A204.1 (cell line): ENCODE data around the gene COX4I1.

Experiments
- FAIRE-seq: peaks from 2 replicates; lab custom pipeline; 2012; peaks lifted over from hg19 to GRCh38; lab: Jason Lieb, UNC

COX4I1 gene

DNA sequence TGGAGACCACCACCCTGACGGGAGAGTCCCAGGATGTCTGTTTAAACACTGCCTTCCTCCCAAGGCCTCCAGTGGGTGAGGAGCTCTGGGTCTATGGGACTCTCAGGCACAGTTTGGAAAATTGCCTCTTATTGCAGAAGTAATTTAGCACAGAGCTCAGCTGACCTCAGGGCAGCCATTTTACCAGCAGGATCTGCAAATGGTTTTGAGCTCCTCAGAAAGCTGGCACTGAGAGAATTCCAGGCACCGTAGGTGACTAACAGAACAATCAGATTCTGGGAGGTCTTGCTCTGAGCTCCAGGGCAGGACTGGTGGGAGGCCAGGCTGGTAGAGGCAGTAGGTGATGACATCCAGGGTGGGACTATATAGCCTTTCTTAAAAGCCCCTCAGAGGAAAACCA lies 31.3 kb upstream of the COX4I1 start:
- no peak for FAIRE-seq

DNA sequence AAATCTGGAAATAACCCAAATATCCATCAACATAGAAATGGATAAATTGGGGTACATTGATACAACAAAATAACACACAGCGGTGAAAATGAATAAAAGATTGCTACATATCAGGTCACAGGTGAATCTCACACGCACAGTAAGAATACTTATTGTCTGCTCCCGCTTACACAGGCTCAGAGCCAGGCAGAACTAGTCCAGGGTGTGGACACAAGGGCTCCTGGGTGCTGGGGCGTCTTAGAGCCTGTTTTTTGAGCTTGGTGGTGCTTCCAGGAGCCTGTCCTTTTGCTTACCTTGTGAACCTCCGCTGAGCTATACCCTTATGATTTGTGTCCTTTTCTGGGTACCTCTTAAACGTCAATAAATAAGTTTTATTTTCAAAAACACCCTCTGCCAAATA lies 28.8 kb upstream of the COX4I1 start:
- FAIRE-seq = no peak

DNA sequence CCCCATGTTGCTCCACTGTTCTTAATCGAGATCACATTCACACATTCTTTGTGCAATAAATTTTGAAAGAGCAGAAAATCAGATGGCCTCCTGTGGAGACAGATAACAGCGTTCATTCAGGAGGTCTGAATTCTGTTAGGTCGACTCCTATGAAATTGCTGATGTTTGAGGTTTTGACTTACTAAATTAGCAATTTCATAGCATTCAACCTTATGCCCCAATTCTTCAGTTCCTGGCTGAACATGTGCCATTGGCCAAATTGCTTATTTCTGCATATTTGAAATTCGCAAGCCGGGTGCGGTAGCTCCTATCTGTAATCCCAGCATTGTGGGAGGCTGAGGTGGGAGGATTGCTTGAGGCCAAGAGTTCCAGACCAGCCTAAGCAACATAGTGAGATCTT lies 26.5 kb upstream of the COX4I1 start:
- no peak for FAIRE-seq

DNA sequence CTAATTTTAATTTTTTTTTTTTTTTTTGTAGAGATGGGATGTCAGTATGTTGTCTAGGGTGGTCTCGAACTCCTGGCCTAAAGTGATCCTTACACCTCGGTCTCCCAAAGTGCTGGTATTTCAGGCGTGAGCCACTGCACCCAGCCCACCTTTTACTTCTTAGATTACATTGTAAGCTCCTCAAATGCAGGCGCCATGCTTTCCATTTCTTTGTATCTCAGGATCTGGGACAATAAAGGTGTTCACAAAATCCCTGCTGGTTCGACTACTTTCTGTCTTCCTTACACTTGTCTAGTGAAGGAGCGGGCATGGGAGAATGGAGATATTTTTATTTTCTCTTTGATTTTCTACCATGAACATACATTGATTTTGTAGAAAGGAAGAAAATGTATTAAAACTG lies 25.4 kb upstream of the COX4I1 start:
- FAIRE-seq = no peak

DNA sequence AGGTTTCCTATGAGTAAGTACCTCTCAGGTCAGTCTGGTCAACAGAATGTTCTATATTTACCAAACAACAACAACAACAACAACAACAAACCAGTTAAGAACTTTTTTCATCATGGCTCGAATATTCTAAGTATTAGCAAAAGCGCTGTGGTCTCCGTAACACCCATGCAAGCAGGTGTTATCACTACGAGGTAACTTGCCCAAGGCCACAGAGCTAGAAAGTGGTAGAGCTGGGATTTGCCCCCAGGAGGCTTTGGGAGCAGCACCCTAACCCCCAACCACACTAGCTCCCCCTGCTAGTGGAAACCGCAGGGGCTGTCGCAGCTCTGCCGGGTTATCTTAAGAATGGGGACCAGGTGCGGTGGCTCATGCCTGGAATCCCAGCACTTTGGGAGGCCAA lies 24.7 kb upstream of the COX4I1 start:
- no peak for FAIRE-seq

DNA sequence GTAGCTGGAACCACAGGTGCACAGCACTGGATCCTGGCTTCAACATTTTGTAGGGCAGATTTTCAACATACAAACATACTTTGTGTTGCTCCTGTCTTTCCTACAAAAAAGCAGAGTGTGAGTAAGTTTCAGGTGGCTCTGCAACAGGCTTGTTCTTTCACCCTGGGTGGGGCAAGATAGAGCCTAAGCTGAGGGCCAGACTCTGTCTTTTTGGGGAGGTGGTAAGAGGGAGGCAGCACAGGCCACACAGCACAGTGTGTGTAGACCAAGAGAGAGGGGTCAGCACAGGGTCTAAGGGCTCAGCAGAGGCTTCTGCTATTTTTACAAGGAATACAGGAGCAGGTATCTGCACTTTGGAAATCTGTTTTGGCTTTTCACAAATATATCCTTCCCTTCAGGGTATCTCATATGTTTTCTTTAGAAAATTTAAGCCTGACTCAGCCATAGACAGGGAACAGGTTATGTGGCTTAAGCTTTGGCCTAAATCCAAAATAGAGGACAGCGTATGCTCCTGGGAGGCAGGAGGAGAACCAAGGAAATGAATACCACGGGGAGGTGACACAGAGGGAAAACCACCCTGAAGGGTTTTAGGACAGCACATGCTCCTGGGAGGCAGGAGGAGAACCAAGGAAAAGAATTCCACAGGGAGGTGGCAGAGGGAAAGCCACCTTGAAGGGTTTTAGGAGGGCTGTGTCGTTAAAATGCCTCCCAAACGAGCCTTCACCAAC lies 21.7 kb upstream of the COX4I1 start:
- no peak for FAIRE-seq

DNA sequence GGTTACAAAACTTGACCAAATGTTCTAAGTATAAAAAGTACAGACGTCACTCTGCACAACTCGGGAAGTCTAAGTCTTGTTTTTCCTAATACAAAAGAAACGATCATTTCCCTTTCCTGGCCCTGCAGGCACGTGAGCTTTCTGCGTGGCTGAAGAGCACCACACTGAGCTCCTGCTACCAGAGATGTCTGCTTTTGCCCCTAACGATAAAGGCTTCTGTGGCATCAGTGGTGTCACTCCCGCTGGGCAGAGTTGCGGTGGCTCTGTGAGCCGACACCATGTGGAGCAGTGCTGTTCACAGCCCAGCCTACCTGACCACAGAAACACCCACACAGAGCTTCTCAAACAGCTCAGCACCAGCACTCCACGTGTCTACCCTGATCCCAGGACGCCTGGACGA lies 20.6 kb upstream of the COX4I1 start:
- no peak for FAIRE-seq

DNA sequence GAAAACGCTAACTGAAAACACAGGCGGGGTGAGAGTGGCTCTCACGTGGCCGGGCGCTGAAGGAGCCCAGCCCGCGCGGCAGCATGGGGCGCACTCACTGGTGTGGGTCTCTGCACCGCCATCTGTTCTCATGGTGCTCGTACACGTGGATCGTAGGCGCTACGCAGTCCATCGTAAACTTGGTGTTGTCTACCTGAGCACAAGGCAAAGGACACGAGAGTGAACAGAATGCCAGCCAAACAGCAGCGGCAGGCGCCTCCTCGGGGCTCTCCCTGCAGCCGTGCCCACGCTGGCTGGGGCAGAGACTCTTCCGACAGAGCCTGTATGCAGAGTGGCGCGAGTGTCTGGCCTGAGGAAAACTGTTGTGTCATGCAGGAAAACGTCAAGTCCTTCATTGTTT lies 19.2 kb upstream of the COX4I1 start:
- no peak for FAIRE-seq

DNA sequence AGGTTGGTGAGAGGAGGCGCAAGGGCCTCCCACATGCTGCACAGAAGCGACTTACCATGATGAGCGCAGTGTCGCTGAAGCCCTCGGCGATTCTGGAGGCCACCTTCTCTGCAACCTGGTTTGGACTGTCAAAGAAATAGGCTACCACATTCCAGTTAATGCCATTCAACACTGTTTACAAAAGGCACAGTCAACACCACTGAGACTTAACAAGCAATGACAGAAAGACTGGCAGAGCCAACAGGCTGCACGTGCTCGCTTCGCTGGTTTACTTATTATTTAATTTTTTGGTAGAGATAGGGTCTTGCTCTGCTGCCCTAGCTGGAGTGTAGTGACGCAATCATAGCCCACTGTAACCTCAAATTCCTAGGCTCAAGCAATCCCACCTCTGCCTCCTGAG lies 18.3 kb upstream of the COX4I1 start:
- FAIRE-seq = no peak

DNA sequence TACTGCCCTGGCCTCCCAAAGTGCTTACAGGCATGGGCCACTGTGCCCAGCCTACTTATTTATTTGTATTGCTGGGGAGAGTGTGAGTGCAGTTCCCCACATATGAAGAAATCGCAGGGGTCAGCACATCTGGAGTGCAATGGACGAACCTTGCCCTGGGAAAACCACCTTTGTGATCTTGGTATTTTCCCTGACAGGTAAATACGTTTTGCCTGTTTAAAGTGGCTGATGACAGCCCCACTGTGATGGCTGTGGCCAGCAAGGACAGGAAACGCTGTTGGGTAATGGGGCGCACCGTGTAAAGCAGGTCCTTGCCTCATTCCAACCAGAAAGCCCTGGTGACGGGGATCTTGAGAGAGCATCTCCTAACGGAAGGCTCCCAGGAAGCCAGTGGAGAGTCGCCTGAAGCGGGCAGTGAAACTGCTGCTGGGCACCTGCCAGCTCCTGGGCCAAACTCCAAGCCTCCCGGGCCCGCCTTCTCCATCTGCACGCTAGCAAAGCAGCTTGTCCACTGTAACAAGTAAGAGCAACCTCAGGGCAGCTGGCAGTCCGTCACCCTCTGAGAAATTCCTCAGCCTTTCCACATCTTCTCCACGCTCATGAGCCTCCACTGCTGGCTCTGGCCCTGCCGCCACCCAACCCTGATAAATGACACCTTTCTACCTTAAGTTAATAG lies 17.7 kb upstream of the COX4I1 start:
- no peak for FAIRE-seq

DNA sequence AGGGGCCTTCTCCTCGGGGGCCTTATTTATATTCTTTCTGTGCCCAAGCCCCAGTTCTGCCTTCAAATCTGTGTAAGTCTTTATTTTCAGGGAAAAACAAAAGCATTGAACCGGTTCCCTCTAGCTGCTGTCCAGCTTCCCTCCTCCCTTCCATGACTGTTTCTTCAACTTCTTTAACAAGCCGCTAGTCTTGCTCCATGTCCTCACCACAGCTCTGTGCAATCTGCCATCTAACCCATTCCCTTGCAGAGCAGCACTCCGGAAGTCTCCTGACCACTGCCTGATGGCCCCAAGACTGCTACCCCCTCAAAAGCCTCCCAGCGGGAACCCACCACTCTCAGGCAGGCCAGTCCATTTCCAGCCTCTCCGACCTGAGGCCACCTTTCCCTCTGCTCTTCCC lies 17.0 kb upstream of the COX4I1 start:
- no peak for FAIRE-seq

DNA sequence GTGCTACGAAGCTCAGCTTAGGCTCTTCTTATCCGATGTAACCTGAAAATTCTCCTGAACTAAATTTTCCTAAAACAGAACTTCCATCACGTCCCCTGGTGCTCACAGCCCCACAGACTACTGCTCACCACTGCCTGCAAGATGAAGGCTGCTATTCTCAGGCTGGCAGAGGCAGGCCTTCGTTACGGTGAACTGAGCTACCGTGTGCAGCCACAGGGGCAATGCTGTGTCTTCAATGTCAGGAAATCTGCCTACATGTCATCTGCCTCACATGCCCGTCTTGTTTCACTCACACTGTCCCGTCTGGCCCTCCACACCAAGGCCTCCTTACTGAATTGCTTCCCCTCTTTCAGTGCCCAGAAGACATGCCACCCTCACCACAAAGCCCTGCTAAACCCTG lies 16.1 kb upstream of the COX4I1 start:
- no peak for FAIRE-seq

DNA sequence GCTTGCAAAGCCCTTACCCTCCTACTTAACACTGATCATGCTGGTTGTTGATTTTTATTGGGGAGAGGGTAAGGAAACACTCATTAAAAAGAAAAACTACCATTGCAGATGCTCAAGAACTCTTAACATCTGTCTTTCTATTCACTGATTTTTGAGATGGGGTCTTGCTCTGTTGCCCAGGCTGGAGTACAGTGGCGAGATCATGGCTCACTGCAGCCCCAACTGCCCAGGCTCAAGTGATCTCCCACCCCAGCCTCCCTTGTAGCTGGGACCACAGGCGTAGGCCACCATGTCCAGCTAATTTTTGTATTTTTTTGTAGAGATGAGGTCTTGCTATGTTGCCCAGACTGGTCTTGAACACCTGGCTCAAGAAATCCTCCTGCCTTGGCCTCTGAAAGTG lies 14.7 kb upstream of the COX4I1 start:
- no peak for FAIRE-seq

DNA sequence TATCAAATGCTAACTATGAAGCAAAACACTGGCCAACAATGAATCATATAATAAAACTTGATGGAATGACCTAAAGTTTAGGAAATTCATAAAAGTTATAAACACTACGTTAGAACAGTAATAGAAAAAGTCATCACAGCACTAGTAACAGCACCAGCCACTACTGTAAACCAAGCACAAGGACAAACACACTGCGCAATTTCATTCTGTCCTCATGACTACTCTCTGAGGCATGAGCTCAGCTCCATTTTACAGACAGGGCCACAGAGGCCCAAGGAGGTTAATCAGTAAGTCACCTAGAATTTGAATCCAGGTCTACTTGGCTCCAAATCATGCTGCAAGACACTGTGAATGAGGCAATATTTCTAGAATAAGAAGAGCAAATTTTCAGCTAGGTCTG lies 13.6 kb upstream of the COX4I1 start:
- FAIRE-seq = no peak

DNA sequence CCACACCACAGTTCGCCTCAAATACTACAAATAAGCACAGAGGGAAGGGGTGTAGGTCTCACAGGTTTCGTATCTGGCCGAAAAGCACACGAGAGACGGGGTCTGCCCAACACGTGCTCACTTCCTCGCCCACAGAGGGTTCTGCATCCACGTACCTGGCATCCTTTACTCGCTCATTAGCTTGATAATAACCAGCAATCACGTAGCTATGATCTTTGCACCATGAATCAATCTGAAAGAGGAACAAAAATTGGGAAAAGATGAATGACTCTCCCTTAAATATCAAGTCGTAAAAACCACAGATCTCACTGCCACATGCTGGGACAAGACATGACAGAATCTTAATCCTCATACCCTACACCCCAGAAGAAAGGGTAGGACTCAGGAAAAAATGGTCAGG lies 10.7 kb upstream of the COX4I1 start:
- no peak for FAIRE-seq

DNA sequence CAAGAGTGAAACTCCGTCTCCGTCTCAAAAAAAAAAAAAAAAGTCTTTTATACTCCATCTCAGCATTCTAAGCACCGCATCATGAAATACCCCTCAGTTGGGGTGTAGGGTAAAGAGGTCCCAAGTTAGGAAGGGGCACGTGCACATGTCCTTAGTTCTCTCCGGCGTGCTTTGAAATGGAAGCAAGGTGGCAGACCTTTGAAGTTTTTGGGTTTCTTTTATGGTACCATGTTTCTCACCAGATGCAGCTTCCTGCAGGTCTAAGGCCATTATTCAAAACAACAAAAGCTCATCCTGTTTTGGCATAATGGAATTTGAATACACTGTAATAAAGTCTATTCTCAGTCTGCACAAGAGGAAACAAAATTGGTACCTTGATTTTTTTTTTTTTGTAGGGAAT lies 9.7 kb upstream of the COX4I1 start:
- no peak for FAIRE-seq

DNA sequence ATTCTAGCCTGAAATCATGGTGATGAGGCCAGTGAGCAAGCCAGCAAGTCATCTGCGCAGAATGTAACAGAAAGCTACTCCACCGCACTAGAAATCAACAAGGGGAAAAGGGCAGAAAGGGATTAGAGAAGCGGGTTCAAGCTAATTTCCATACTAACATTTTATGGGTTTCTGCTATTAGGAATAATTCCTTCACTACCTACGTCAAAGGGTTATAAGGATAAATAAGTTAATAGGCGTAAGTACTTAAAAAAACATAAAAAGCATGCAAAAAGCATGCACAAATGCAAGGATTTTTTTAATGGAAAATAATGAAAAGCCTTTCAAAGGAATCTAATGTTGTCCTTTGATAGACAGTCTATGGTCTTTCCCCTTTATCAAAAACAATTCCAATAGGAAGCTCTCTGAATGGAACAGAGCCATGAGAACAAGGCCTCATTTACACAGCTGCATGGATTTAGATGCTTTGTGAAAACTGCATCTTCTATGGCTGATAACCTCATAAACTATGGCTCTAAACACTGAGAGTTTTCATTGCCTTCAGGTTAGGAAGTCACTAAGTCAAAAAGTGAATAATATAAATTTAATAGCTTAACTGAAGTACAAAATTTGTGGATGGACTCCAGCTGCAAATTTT lies 5.7 kb upstream of the COX4I1 start:
- no peak for FAIRE-seq

DNA sequence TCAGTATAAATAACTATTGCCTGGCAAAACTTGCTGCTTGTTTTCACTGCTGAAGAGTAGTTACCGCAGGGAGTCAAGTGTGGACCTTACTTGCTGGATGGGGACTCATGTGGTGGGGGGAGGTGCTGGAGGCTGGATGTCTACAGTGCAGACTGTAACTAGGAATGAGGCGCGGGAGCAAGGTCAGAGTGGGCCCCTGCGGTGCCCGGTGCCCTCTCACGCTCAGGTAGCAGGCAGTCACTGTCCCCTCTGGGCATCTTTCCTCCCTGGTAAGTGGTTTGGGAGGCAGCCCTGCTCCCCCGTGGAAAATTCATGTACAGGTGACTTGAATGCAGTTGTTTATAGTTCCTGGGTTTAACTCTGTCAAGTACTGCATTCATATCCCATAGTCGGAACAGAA lies 4.8 kb upstream of the COX4I1 start:
- FAIRE-seq = no peak

DNA sequence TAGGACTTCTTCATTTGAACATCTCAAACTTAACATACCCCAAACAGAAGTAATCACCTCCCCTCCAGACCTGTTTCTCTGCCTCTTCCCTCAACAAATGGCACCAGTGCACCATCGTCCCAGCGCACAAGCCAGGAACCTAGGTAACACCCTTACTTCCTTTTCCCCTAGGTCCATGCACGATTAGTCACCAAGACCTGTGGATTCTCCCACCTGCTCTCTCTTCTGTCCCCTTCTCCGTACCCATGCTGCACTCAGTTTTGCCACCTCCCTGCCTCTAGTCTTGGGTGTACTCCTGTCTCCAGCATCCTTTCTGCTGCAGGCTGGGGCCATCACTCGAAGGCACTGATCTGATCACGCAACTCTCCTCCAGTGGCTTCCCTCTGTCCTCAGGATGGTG lies 3.3 kb upstream of the COX4I1 start:
- FAIRE-seq = no peak

DNA sequence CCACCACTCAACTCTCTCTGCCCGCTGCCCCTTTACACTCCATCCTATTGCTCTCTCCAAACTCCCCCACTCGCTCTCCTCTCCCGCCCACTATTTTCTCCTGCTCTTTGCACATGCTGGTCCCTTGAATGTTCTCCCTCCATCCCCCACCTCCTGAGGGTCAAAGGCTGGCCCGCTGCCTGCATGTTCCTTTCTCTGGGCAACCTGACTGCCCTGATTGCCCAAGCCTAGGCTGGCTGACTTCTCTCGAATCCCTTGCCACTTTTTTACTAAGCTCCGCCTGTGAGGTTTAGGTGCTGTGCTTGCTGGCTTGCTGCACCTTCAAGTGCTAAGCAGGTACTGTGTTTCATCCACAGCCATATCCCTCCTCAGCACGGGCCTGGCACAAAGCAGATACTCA lies 2.9 kb upstream of the COX4I1 start:
- no peak for FAIRE-seq

DNA sequence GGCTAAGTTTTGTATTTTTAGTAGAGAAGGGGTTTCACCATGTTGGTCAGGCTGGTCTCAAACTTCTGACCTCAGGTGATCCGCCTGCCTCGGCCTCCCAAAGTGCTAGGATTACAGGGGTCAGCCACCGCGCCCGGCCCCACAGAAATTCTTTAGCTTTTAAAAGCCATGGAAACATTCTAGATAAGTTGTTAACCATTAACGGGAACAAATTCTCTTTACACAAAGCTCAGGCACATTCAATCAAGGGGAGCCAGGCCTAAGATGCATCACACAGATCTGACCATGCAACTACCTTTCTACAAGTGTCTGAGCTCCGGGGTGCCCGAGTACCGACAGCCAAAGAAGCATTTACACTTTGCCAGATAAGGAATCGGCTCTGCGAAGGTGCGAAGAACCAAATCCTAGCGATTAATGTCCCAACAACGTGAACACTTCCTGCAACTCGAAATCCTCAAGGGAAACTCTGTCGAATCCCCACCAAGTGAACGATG lies 1.2 kb upstream of the COX4I1 start:
- FAIRE-seq = no peak

DNA sequence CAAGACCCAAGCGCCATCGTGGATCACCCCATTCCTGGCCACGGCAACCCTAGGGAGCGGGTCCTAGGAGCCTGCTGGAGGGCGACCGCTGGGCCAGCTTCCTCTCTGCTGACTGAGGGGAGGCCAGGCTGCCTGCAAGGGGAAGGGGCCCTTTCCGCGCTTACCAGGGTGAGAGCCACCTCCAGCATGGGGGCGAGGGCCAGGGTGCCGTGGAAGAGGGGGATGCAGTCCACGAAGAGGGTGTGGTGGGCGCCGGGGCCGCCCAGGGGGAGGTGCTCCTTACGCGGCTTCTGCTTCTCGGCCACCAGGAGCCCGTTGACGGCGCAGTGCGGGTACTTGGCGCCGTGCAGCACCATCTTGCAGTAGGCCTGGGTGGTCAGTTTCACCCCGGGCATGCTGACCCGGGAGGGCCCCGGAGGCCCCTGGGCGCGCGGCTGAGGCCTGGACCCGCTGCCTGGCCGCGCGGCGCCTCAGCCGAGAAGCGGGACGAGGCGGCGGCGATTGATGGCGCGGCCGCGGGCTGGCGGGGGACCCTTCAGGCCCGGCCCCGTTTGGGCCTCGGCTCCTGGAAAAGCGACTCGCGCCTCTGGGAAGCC lies 496 bp upstream of the COX4I1 start:
- FAIRE-seq = no peak

DNA sequence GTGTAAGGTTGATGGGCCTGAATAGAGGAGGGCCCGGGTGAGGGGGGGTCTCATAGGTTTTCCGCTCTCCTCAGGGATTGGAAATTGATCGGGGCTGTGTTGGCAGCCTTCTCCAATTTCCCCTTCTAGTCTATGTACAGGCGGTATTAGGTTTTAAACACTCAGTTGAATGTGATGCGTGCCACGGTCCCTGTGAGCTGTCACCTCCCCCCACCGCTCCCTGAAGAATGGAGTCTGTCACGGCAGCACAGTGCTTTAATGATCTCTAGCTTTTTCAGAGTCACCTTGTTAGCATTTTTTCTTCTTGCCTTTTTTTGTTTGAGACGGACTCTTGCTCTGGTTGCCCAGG lies 800 bp downstream of the COX4I1 start:
- no peak for FAIRE-seq

DNA sequence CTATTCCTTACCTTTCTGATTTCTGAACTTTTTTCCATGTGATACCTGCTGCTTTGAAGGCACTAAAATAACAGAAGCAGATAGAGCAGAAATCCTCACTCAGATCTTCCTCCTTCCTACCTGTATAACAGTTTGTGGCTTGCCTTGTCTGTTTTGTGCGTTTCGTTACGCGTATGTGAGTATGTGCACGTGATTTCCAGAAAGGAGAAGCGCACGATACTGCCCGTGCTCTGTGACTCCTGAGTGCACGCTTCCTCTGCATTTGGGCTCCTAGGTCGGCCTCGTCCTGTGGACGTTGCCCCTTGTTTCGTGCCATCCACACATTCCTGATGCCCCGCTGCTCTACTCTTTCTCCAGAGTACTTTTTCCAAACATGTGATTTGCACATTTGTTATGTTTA lies 4.1 kb downstream of the COX4I1 start:
- no peak for FAIRE-seq
